DND-41 (cell line): Measurements from ENCODE around the gene ADAMTS9.

Experiments used
- ATAC-seq: fragments of 200-7000 bp; cut with Tn5 transposase; 3 replicates; pipeline ENCODE4 v1.9.1; 2021; ENCODE audit warnings: low read depth; ENCODE audit not compliant: insufficient read depth
- DNase-seq: peaks from one replicate; pipeline ENCODE4 v3.0.0-alpha.2; 2020
- H2AFZ ChIP-seq: 2 replicates; pipeline ENCODE4 v1.6.0; 2012; ENCODE audit warnings: low read depth, low read length
- H3K27ac ChIP-seq: 2 replicates; pipeline ENCODE4 v1.5.1; 2012; ENCODE audit warnings: low read length, inconsistent platforms
- H3K27me3 ChIP-seq: fragments of 200-600 bp; sonication (generic); 2 replicates; pipeline ENCODE4 v1.6.0; 2012; ENCODE audit warnings: low read length, mild to moderate bottlenecking, inconsistent platforms; ENCODE audit not compliant: insufficient read depth, poor library complexity
- H3K36me3 ChIP-seq: 2 replicates; pipeline ENCODE4 v1.5.1; 2012; ENCODE audit warnings: low read length, inconsistent platforms; ENCODE audit not compliant: insufficient read depth
- H3K4me1 ChIP-seq: 2 replicates; pipeline ENCODE4 v1.5.1; 2012; ENCODE audit warnings: mild to moderate bottlenecking, low read length; ENCODE audit not compliant: insufficient read depth
- H3K4me2 ChIP-seq: 2 replicates; pipeline ENCODE4 v1.6.0; 2012; ENCODE audit warnings: mild to moderate bottlenecking, moderate library complexity, low read length, inconsistent platforms; ENCODE audit not compliant: insufficient read depth
- H3K4me3 ChIP-seq, 2 experiments: fragments of 200-600 bp in 1 of 2; shearing (Covaris generic) in 1 of 2; 2 replicates each; pipeline ENCODE4 v1.5.1; 2012 to 2016; ENCODE audit warnings: inconsistent platforms in 2 of 2, low read length in 2 of 2, mild to moderate bottlenecking in 2 of 2, low read depth in 1 of 2, moderate library complexity in 1 of 2
- H3K79me2 ChIP-seq: 2 replicates; pipeline ENCODE4 v1.6.0; 2012; ENCODE audit warnings: low read length, inconsistent platforms; ENCODE audit not compliant: insufficient read depth
- H3K9ac ChIP-seq: 2 replicates; pipeline ENCODE4 v1.6.0; 2012; ENCODE audit warnings: low read depth, mild to moderate bottlenecking, inconsistent platforms, low read length, moderate library complexity
- H3K9me3 ChIP-seq: 2 replicates; pipeline ENCODE4 v1.5.1; 2012; ENCODE audit warnings: low read length, moderate library complexity, mild to moderate bottlenecking, inconsistent platforms; ENCODE audit not compliant: insufficient read depth, severe bottlenecking
- H4K20me1 ChIP-seq: 2 replicates; pipeline ENCODE4 v1.6.0; 2012; ENCODE audit warnings: low read length; ENCODE audit not compliant: insufficient read depth
- EZH2 ChIP-seq: IDR thresholded peaks from 3 replicates; pipeline ENCODE4 v1.6.1; 2012; ENCODE audit warnings: borderline replicate concordance, low read depth, mild to moderate bottlenecking, moderate library complexity, low read length, inconsistent platforms; ENCODE audit not compliant: severe bottlenecking
- TF ChIP-seq, protein P1 (sequence below): IDR thresholded peaks from 2 replicates; pipeline ENCODE4 v1.5.1; 2012; ENCODE audit warnings: borderline replicate concordance, low read length, moderate library complexity, mild to moderate bottlenecking; ENCODE audit not compliant: poor library complexity, severe bottlenecking; ENCODE audit errors: extremely low read depth

The ADAMTS9 gene

GRCh38 chr3:64600246-64600950, 87.4 kb downstream of the ADAMTS9 start:
- Histone ChIP-seq H3K79me2 (no peaks in the 10 kb centered on the region), H3K9ac (no peak overlapping the region), H4K20me1 (no peaks in the 10 kb centered on the region), H3K4me3 (no peak overlapping the region), H3K36me3 (no peaks in the 10 kb centered on the region), H3K4me1 (no peaks in the 10 kb centered on the region), H3K27me3 (no peaks in the 10 kb centered on the region), H3K4me2 (no peak overlapping the region), H3K9me3 (no peaks in the 10 kb centered on the region), H3K27ac (no peak overlapping the region), H2AFZ (no peak overlapping the region)
- ATAC-seq: no peak
- DNase-seq: no peak
- TF ChIP-seq, protein P1, sequence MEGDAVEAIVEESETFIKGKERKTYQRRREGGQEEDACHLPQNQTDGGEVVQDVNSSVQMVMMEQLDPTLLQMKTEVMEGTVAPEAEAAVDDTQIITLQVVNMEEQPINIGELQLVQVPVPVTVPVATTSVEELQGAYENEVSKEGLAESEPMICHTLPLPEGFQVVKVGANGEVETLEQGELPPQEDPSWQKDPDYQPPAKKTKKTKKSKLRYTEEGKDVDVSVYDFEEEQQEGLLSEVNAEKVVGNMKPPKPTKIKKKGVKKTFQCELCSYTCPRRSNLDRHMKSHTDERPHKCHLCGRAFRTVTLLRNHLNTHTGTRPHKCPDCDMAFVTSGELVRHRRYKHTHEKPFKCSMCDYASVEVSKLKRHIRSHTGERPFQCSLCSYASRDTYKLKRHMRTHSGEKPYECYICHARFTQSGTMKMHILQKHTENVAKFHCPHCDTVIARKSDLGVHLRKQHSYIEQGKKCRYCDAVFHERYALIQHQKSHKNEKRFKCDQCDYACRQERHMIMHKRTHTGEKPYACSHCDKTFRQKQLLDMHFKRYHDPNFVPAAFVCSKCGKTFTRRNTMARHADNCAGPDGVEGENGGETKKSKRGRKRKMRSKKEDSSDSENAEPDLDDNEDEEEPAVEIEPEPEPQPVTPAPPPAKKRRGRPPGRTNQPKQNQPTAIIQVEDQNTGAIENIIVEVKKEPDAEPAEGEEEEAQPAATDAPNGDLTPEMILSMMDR: no peak
- no peak for TF ChIP-seq EZH2

GRCh38 chr3:64599651-64600050, 88.1 kb downstream of the ADAMTS9 start:
- Histone ChIP-seq H3K27ac (no peak overlapping the region), H3K4me2 (no peak overlapping the region), H3K36me3 (no peaks in the 10 kb centered on the region), H3K9me3 (no peaks in the 10 kb centered on the region), H2AFZ (no peak overlapping the region), H3K4me1 (no peaks in the 10 kb centered on the region), H3K27me3 (no peaks in the 10 kb centered on the region), H3K79me2 (no peaks in the 10 kb centered on the region), H4K20me1 (no peaks in the 10 kb centered on the region), H3K9ac (no peak overlapping the region), H3K4me3 (no peak overlapping the region)
- no peak for ATAC-seq
- no peak for TF ChIP-seq EZH2
- TF ChIP-seq, protein P1: no peak
- DNase-seq: no peak

GRCh38 chr3:64595253-64595694, 92.5 kb downstream of the ADAMTS9 start:
- Histone ChIP-seq H3K4me1 (no peaks in the 10 kb centered on the region), H3K4me2 (no peak overlapping the region), H3K9ac (no peak overlapping the region), H2AFZ (no peak overlapping the region), H3K79me2 (no peaks in the 10 kb centered on the region), H3K27me3 (no peaks in the 10 kb centered on the region), H3K27ac (no peak overlapping the region), H3K9me3 (no peaks in the 10 kb centered on the region), H3K36me3 (no peaks in the 10 kb centered on the region), H3K4me3 (no peak overlapping the region), H4K20me1 (no peaks in the 10 kb centered on the region)
- DNase-seq (no peak), ATAC-seq (no peak)
- no peak for TF ChIP-seq EZH2
- TF ChIP-seq, protein P1: no peak

GRCh38 chr3:64594134-64594533, 93.7 kb downstream of the ADAMTS9 start:
- no peaks in the 10 kb centered on the region for H3K27me3 ChIP-seq
- no peak overlapping the region for H3K4me3 ChIP-seq
- H3K27ac ChIP-seq: no peak overlapping the region
- no peak for ATAC-seq
- H3K4me2 ChIP-seq: no peak overlapping the region
- no peak for DNase-seq
- H3K9ac ChIP-seq: no peak overlapping the region
- H3K36me3 ChIP-seq: no peaks in the 10 kb centered on the region
- no peaks in the 10 kb centered on the region for H3K9me3 ChIP-seq
- no peaks in the 10 kb centered on the region for H4K20me1 ChIP-seq
- H2AFZ ChIP-seq: no peak overlapping the region
- no peak for TF ChIP-seq EZH2
- TF ChIP-seq, protein P1: no peak
- no peaks in the 10 kb centered on the region for H3K4me1 ChIP-seq
- H3K79me2 ChIP-seq: no peaks in the 10 kb centered on the region
